A549 (cell line): ENCODE data around the gene TRMT61B.

Source experiments
- CEBPB ChIP-seq, 2 experiments: fragments of >200 bp in 1 of 2; sonication (Bioruptor Twin) in 1 of 2; formaldehyde crosslinking in 1 of 2; IDR thresholded peaks; 2 replicates each; pipeline ENCODE4 v1.6.1; 2012 to 2016
- CHD2 ChIP-seq: fragments of 150-350 bp; IDR thresholded peaks from 2 replicates; pipeline ENCODE4 v1.6.1; 2014; ENCODE audit warnings: low read length; ENCODE audit not compliant: partially characterized antibody
- EHF ChIP-seq: fragments of 250-450 bp; sonication (Bioruptor Pico); IDR thresholded peaks from 2 replicates; pipeline ENCODE4 v1.5.0; 2020; ENCODE audit warnings: mild to moderate bottlenecking
- EP300 ChIP-seq, 2 experiments: fragments of >200 bp; sonication (Bioruptor Twin); formaldehyde crosslinking; IDR thresholded peaks; 2 replicates in 1 of 2; 3 replicates in 1 of 2; pipeline ENCODE4 v1.6.1; 2016 to 2017
- HDAC2 ChIP-seq: fragments of 200-600 bp; sonication (generic); IDR thresholded peaks from 2 replicates; pipeline ENCODE4 v1.6.1; 2016
- MYC ChIP-seq: IDR thresholded peaks from 2 replicates; pipeline ENCODE4 v1.6.1; 2012; ENCODE audit warnings: mild to moderate bottlenecking, inconsistent platforms, low read length, improper control_type of control experiment, borderline replicate concordance
- POLR2A ChIP-seq: IDR thresholded peaks from 2 replicates; pipeline ENCODE4 v1.6.1; 2012; ENCODE audit warnings: mild to moderate bottlenecking, low read length
- RFX5 ChIP-seq: fragments of 450-650 bp; IDR thresholded peaks from 2 replicates; pipeline ENCODE4 v1.7.1; 2014; ENCODE audit warnings: antibody characterized with exemption, mild to moderate bottlenecking, moderate library complexity
- RNF2 ChIP-seq: fragments of 200-600 bp; sonication (generic); IDR thresholded peaks from 2 replicates; pipeline ENCODE4 v1.6.1; 2016; ENCODE audit warnings: low read depth, mild to moderate bottlenecking, antibody characterized with exemption, moderate library complexity, borderline replicate concordance
- SMC3 ChIP-seq: fragments of >200 bp; sonication (Bioruptor Twin); formaldehyde crosslinking; IDR thresholded peaks from 3 replicates; pipeline ENCODE4 v1.6.1; 2018; ENCODE audit warnings: inconsistent platforms
- TF ChIP-seq, protein P1 (sequence below): fragments of >200 bp; sonication (Bioruptor Twin); formaldehyde crosslinking; IDR thresholded peaks from 3 replicates; pipeline ENCODE4 v1.5.1; 2016
- TF ChIP-seq, protein P2 (sequence below): fragments of 250-450 bp; sonication (Bioruptor Pico); IDR thresholded peaks from 2 replicates; pipeline ENCODE4 v1.5.0; 2021; ENCODE audit warnings: mild to moderate bottlenecking, moderate library complexity, borderline replicate concordance

DNA sequence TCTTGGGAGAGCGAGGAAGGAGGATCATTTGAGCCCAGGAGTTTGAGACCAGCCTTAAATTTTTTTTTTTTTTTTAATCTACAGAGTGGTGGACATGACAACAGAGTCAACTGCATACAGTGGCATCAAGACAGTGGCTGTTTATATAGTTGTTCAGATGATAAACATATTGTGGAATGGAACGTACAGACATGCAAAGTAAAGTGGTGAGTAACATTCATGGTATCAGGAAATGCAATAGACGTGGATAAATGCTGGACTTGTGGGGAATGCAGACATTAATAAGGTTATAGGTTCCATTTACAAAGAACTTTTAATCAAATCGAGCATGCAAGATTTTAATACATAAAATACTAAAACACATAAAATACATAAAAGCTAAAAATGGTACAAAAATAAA lies 36.3 kb upstream of the TRMT61B start:
- TF ChIP-seq, protein P1, sequence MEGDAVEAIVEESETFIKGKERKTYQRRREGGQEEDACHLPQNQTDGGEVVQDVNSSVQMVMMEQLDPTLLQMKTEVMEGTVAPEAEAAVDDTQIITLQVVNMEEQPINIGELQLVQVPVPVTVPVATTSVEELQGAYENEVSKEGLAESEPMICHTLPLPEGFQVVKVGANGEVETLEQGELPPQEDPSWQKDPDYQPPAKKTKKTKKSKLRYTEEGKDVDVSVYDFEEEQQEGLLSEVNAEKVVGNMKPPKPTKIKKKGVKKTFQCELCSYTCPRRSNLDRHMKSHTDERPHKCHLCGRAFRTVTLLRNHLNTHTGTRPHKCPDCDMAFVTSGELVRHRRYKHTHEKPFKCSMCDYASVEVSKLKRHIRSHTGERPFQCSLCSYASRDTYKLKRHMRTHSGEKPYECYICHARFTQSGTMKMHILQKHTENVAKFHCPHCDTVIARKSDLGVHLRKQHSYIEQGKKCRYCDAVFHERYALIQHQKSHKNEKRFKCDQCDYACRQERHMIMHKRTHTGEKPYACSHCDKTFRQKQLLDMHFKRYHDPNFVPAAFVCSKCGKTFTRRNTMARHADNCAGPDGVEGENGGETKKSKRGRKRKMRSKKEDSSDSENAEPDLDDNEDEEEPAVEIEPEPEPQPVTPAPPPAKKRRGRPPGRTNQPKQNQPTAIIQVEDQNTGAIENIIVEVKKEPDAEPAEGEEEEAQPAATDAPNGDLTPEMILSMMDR: no peak
- TF ChIP-seq HDAC2: no peak
- no peak for TF ChIP-seq SMC3
- TF ChIP-seq EP300 (IDR thresholded peaks at IDR 0.05): no peak
- no peak for TF ChIP-seq RFX5
- no peak for TF ChIP-seq POLR2A
- no peak for TF ChIP-seq CHD2
- no peak for TF ChIP-seq CEBPB (IDR thresholded peaks at IDR 0.05)
- no peak for TF ChIP-seq EHF
- no peak for TF ChIP-seq MYC
- TF ChIP-seq RNF2: no peak
- TF ChIP-seq, protein P2, sequence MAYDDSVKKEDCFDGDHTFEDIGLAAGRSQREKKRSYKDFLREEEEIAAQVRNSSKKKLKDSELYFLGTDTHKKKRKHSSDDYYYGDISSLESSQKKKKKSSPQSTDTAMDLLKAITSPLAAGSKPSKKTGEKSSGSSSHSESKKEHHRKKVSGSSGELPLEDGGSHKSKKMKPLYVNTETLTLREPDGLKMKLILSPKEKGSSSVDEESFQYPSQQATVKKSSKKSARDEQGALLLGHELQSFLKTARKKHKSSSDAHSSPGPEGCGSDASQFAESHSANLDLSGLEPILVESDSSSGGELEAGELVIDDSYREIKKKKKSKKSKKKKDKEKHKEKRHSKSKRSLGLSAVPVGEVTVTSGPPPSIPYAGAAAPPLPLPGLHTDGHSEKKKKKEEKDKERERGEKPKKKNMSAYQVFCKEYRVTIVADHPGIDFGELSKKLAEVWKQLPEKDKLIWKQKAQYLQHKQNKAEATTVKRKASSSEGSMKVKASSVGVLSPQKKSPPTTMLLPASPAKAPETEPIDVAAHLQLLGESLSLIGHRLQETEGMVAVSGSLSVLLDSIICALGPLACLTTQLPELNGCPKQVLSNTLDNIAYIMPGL (CRISPR knock-in tag): no peak
